Duodenal mucosa (tissue), 2 donors: Measurements from ENCODE around the gene DLL3.
"Not testable (repeated sequence)": the region's sequence is repeated elsewhere in the genome, so short reads cannot be mapped to it uniquely, and the experiment has no call there.

Experiments
- H3K27ac ChIP-seq: one replicate; pipeline ENCODE4 v1.7.0; 2013; ENCODE audit warnings: low read depth, low read length
- H3K27me3 ChIP-seq, 2 donors: one replicate each; pipeline ENCODE4 v1.7.0; 2013; ENCODE audit warnings: low read length in 2 of 2, control low read depth in 1 of 2; ENCODE audit not compliant: insufficient read depth in 2 of 2, control insufficient read depth in 1 of 2
- H3K36me3 ChIP-seq, 2 donors: one replicate each; pipeline ENCODE4 v1.7.0; 2013; ENCODE audit warnings: low read length in 2 of 2, control low read depth in 1 of 2; ENCODE audit not compliant: insufficient read depth in 2 of 2, control insufficient read depth in 1 of 2
- H3K4me1 ChIP-seq, 2 donors: one replicate each; pipeline ENCODE4 v1.7.0; 2013; ENCODE audit warnings: low read length in 2 of 2, control low read depth in 1 of 2; ENCODE audit not compliant: insufficient read depth in 2 of 2, control insufficient read depth in 1 of 2
- H3K4me3 ChIP-seq, 2 donors: one replicate each; pipeline ENCODE4 v1.7.0; 2013; ENCODE audit warnings: low read length in 2 of 2, low read depth in 1 of 2
- H3K9ac ChIP-seq, 2 donors: one replicate each; pipeline ENCODE4 v1.7.0; 2013; ENCODE audit warnings: low read length in 2 of 2, low read depth in 1 of 2
- H3K9me3 ChIP-seq, 2 donors: one replicate each; pipeline ENCODE4 v1.7.0; 2013; ENCODE audit warnings: low read length in 2 of 2, control low read depth in 1 of 2; ENCODE audit not compliant: control insufficient read depth in 1 of 2

The DLL3 gene, protein sequence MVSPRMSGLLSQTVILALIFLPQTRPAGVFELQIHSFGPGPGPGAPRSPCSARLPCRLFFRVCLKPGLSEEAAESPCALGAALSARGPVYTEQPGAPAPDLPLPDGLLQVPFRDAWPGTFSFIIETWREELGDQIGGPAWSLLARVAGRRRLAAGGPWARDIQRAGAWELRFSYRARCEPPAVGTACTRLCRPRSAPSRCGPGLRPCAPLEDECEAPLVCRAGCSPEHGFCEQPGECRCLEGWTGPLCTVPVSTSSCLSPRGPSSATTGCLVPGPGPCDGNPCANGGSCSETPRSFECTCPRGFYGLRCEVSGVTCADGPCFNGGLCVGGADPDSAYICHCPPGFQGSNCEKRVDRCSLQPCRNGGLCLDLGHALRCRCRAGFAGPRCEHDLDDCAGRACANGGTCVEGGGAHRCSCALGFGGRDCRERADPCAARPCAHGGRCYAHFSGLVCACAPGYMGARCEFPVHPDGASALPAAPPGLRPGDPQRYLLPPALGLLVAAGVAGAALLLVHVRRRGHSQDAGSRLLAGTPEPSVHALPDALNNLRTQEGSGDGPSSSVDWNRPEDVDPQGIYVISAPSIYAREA

DNA sequence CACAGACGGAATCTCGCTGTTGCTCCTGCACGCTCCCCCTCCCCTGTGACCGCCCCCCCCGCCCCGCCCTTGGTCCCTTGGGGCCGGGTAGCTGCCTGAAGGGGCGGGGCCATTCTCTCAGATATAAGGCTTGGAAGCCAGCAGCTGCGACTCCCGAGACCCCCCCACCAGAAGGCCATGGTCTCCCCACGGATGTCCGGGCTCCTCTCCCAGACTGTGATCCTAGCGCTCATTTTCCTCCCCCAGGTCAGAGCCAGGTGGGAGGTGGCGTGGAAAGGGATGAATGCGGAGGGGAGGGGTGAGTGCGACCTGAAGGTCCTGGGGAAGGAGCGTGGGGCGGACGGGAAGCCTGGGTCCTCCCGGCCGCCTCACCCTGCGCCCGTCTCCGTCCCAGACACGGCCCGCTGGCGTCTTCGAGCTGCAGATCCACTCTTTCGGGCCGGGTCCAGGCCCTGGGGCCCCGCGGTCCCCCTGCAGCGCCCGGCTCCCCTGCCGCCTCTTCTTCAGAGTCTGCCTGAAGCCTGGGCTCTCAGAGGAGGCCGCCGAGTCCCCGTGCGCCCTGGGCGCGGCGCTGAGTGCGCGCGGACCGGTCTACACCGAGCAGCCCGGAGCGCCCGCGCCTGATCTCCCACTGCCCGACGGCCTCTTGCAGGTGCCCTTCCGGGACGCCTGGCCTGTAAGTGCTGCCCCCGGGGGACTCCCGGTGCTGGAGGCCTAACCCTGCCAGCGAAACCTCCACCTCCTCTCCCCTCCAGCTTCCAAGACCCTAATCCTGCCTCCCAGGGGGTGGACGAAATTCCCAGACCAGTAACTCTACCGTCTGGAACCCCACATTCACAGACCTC, at the start of gene DLL3:
TSS of gene DLL3 (plus strand) at position 150 of the 845 bp plus-strand sequence. CDS start at position 178, 28 bp downstream.
- no peak within 1 kb of the TSS for H3K27ac ChIP-seq
- no peaks in the 10 kb centered on the region for H3K9me3 ChIP-seq
- H3K4me3 ChIP-seq = peak within 1 kb of the TSS; percentile 25 to 30
- H3K4me1 ChIP-seq = peaks cover 0 to 17% of the 10 kb centered on the region in 2 donors
- no peak within 1 kb of the TSS for H3K9ac ChIP-seq
- H3K27me3 ChIP-seq = peaks cover 26 to 35% of the 10 kb centered on the region in 2 donors
- H3K36me3 ChIP-seq = no peaks in the 10 kb centered on the region

DNA sequence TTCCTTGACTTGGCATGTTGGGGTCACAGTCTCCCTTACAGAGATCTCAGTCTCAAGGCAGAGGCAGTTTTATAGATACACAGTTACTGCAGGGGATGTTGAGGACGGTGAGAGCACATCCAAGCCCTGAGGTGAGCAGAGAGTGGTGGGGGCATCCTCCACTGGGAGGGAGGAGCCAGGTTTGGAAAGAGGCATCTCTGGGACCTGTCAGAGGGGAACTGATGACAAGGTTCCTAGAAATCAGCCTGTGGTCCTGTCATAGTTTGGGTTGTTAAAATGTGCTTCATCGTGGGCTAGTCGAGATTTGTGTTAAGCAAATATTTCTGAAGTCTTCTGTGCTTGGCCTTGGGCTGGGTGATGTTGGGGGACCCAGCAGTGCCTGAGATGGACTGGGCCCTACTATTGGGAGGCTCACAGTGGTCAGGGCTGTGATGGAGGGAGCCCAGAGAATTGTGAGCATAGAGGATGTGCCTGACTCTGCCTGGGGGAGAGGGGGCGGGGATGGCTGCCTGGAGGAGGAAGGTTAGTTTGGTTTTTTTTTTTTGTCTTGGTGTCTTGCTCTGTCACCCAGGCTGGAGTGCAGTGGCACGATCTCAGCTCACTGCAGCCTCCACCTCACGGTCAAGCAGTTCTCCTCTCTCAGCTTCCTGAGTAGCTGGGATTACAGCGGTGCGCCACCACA, 49.5 kb upstream of the DLL3 start:
- Histone ChIP-seq H3K27me3 (no peaks in the 10 kb centered on the region), H3K4me3 (no peak overlapping the region), H3K9ac (no peak overlapping the region), H3K36me3 (peaks cover 20 to 38% of the 10 kb centered on the region in 2 donors), H3K4me1 (peaks cover 33 to 38% of the 10 kb centered on the region in 2 donors), H3K9me3 (no peaks in the 10 kb centered on the region), H3K27ac (no peak overlapping the region)

DNA sequence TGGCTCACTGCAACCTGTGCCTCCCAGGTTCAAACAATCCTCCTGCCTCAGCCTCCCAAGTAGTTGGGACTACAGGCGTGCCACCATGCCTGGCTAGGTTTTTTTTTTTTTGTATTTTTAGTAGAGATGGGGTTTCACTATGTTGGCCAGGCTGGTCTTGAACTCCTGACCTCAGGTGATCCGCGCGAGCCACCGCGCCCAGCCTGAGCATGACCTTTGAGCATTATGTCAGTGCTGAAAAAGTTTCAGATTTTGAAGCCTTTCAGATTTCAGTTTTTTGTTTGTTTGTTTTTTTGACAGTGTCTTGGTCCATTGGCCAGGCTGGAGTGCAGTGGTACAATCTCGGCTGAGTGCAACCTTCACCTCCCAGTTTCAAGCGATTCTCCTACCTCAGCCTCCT, 47.5 kb upstream of the DLL3 start:
- H3K4me3 ChIP-seq, H3K27me3 ChIP-seq, H3K9ac ChIP-seq, H3K9me3 ChIP-seq, H3K27ac ChIP-seq: not testable (repeated sequence)
- Histone ChIP-seq H3K4me1 (peaks cover 31 to 32% of the 10 kb centered on the region in 2 donors), H3K36me3 (peaks cover 23 to 50% of the 10 kb centered on the region in 2 donors)

DNA sequence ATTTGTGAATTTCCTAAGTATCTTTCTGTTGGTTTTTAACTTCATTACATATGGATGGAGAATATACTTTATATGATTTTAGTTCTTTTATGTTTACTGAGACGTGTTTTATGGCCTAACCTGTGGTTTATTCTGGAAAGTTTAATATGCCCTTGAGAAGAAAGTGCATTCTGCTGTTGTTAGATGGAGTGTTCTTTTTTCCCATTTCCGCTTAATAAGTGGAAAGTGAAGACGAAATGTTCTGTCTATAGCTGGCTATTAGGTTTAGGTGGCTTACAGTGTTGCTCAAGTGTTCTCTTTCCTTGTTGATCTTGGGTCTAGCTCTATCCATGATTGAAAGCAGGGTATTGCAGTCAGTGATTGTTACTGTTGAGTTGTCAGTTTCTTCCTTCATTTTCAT, 35.3 kb upstream of the DLL3 start:
- no peak overlapping the region for H3K9ac ChIP-seq
- H3K27ac ChIP-seq = no peak overlapping the region
- H3K36me3 ChIP-seq = peaks cover 46 to 78% of the 10 kb centered on the region in 2 donors
- no peaks in the 10 kb centered on the region for H3K4me1 ChIP-seq
- H3K27me3 ChIP-seq = no peaks in the 10 kb centered on the region
- no peak overlapping the region for H3K4me3 ChIP-seq
- H3K9me3 ChIP-seq = no peaks in the 10 kb centered on the region

DNA sequence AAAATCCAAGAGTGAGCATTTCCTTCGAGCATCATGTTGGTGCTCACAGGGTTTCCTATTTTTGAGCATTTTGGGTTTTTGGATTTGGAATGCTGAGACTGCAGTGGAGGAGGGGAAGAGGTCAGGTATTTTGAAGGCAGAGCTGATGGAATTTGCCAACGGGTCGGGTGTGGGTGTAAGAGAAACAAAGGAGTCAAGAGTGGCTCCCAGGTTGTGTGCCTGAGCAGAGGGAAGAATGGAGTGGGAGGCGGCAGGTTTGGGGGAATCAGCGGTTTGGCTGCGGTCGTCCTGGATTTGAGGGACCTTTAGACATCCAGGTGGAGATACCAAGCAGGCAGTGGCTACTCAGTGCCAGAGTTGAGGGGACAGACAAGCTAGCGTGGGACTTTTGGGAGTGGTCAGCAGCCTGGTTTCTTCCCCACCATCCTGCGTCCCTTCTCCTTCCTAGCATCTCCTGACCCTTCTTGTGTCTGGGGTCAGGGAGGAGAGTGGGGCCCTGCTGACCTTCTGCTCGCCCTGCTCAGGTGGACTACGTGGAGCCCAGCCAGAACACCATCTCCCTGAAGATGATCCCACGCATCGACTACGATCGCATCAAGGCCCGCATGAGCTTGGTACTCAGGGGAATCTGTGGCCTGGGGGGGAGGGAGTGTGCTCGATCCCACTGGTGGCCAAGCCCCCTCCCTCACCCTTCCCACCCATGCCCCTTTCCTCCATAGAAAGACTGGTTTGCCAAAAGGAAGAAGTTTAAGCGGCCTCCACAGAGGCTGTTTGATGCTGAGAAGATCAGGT, 32.6 kb upstream of the DLL3 start:
- Histone ChIP-seq H3K4me3 (no peak overlapping the region), H3K9ac (no peak overlapping the region), H3K4me1 (no peaks in the 10 kb centered on the region), H3K9me3 (no peaks in the 10 kb centered on the region), H3K36me3 (peaks cover 52 to 78% of the 10 kb centered on the region in 2 donors), H3K27me3 (no peaks in the 10 kb centered on the region), H3K27ac (no peak overlapping the region)

DNA sequence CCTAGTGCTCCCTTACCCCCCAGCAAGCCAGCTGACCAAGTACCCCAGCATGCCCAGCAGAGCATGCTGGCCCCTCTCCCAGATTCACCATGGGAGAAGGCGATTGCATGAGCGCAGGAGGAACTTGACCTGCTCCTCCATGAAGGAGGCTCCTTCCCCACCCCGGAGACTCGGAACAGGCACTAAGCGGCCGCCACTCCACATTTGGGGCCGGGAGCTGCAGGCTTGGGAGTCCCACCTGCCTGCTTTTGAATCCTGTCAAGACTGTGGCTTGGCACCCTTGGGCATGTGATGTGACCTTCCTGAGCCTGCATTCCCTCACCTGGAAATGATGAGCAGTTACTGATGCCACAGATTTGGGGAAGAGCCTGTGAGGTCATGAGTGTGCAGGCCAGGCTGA, 30.8 kb upstream of the DLL3 start:
- Histone ChIP-seq H3K4me3 (no peak overlapping the region), H3K9ac (no peak overlapping the region), H3K27me3 (no peaks in the 10 kb centered on the region), H3K27ac (no peak overlapping the region), H3K9me3 (no peaks in the 10 kb centered on the region), H3K4me1 (no peaks in the 10 kb centered on the region), H3K36me3 (peaks cover 67 to 88% of the 10 kb centered on the region in 2 donors)

DNA sequence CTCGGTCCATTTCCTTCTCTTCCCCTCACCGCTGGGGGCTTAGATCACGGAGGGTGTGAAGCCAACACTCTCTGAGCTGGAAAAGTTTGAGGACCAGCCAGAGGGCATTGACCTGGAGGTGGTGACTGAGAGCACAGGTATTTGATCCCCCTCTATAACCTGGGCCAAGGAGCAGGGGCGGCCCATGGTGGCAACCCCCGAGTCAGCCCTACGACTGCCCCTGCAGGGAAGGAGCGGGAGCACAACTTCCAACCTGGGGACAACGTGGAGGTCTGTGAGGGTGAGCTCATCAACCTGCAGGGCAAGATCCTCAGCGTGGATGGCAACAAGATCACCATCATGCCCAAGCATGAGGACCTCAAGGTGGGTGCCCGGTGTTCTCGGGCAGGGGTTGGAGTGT, 29.7 kb upstream of the DLL3 start:
- Histone ChIP-seq H3K4me3 (no peak overlapping the region), H3K27me3 (no peaks in the 10 kb centered on the region), H3K36me3 (peaks cover 67 to 96% of the 10 kb centered on the region in 2 donors), H3K9ac (no peak overlapping the region), H3K27ac (no peak overlapping the region), H3K9me3 (no peaks in the 10 kb centered on the region), H3K4me1 (no peaks in the 10 kb centered on the region)

DNA sequence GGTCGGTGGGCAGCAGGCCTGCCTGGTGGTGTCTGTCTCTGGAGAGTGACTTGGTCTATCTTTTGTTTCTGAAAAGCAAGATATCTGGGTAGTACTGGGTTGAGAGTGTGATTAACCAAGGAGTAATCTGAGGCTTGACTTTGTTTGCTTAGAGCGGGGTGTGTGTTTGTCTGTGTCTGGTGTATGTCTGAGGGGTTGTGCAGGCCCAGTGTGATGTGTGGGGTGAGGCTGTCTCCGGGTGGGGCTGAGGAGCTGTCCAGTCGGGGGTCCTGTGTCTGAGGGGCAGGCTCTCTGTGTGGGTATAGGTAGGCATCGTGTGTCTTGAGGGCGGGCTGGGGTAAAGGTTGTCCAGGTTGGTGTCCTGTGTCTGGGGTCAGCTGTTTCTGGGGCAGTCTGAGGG, 29.2 kb upstream of the DLL3 start:
- Histone ChIP-seq H3K9me3 (no peaks in the 10 kb centered on the region), H3K4me1 (no peaks in the 10 kb centered on the region), H3K27ac (no peak overlapping the region), H3K4me3 (no peak overlapping the region), H3K9ac (no peak overlapping the region), H3K36me3 (peaks cover 71 to 96% of the 10 kb centered on the region in 2 donors), H3K27me3 (no peaks in the 10 kb centered on the region)

DNA sequence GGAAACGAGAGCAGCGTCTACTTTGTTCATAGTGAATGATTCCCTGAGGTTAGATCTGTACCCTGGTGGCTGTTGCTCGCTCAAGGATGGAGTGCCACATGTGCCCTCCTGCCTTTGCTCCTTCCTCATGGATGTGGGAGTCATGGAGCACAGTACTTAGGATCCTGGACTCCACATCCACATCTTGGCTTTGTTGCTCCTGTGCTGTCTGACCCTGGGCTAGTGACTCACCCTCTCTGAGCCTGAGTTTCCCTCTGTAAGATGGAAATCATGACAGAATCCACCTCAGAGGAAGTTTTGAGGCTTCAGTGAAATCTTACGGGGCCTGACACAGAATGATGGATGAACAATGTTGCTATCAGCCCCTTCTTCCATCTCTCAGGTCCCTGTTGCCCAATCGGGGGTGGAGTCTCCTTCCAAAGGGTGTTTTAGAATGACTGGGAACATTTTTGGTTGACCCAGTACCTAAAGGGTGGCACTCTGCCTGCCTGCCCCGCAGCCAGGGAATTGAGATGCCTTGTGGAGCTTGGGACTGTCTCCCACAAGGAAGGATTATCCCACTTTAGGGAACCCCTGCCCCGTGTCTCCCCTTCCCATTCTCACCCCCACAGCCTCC, 27.9 kb upstream of the DLL3 start:
- H3K4me3 ChIP-seq = no peak overlapping the region
- H3K4me1 ChIP-seq = no peaks in the 10 kb centered on the region
- peaks cover 69 to 94% of the 10 kb centered on the region in 2 donors for H3K36me3 ChIP-seq
- H3K27me3 ChIP-seq = no peaks in the 10 kb centered on the region
- no peak overlapping the region for H3K27ac ChIP-seq
- H3K9me3 ChIP-seq = no peaks in the 10 kb centered on the region
- H3K9ac ChIP-seq = no peak overlapping the region
